KMS-11 (cell line): ENCODE measurements around the gene MED10.

ENCODE experiments used
- H2AFZ ChIP-seq: fragments of 200-600 bp; sonication (generic); 2 replicates; pipeline ENCODE4 v1.6.1; 2016; ENCODE audit warnings: antibody characterized with exemption, mixed run types, low read depth
- H3K27ac ChIP-seq: fragments of 200-600 bp; sonication (generic); 2 replicates; pipeline ENCODE4 v1.6.1; 2016; ENCODE audit warnings: mild to moderate bottlenecking, mixed run types
- H3K27me3 ChIP-seq: fragments of 200-600 bp; sonication (generic); 2 replicates; pipeline ENCODE4 v1.6.1; 2017; ENCODE audit warnings: mild to moderate bottlenecking, low read depth, mixed run types, moderate library complexity; ENCODE audit not compliant: insufficient read depth
- H3K36me3 ChIP-seq: fragments of 200-600 bp; sonication (generic); 2 replicates; pipeline ENCODE4 v1.6.1; 2017; ENCODE audit warnings: mild to moderate bottlenecking, mixed run types; ENCODE audit not compliant: insufficient read depth
- H3K4me1 ChIP-seq: fragments of 200-600 bp; sonication (generic); 2 replicates; pipeline ENCODE4 v1.6.1; 2016; ENCODE audit warnings: mild to moderate bottlenecking, low read depth, mixed run types; ENCODE audit not compliant: poor library complexity, severe bottlenecking
- H3K4me2 ChIP-seq: fragments of 200-600 bp; sonication (generic); 2 replicates; pipeline ENCODE4 v1.7.0; 2016; ENCODE audit warnings: mild to moderate bottlenecking, mixed run types
- H3K4me3 ChIP-seq: fragments of 200-600 bp; sonication (generic); IDR thresholded peaks from 2 replicates; pipeline ENCODE4 v1.6.1; 2017; ENCODE audit warnings: low read depth, low read length, mixed read lengths; ENCODE audit not compliant: insufficient read depth
- H3K79me2 ChIP-seq: fragments of 200-600 bp; sonication (generic); 2 replicates; pipeline ENCODE4 v1.6.1; 2016; ENCODE audit warnings: low read depth, mixed run types; ENCODE audit not compliant: insufficient read depth
- H3K9ac ChIP-seq: fragments of 200-600 bp; sonication (generic); 2 replicates; pipeline ENCODE4 v1.6.1; 2016; ENCODE audit warnings: mild to moderate bottlenecking, mixed run types
- H4K20me1 ChIP-seq: fragments of 200-600 bp; sonication (generic); 2 replicates; pipeline ENCODE4 v1.6.1; 2016; ENCODE audit warnings: mild to moderate bottlenecking, mixed run types; ENCODE audit not compliant: insufficient read depth
- TF ChIP-seq, protein P1 (sequence below): fragments of 200-600 bp; sonication (generic); conservative IDR thresholded peaks from 2 replicates; pipeline ENCODE4 v1.6.1; 2017; ENCODE audit warnings: low read depth, mild to moderate bottlenecking, antibody characterized with exemption, low read length, moderate library complexity, mixed read lengths

MED10 gene

GRCh38 chr5:6350277-6351090 is 27.9 kb downstream of the MED10 start:
- Histone ChIP-seq H4K20me1 (no peaks in the 10 kb centered on the region), H3K4me2 (no peak overlapping the region), H3K36me3 (no peaks in the 10 kb centered on the region), H3K4me1 (no peaks in the 10 kb centered on the region), H3K9ac (no peak overlapping the region), H3K27me3 (no peaks in the 10 kb centered on the region), H3K79me2 (no peaks in the 10 kb centered on the region), H2AFZ (no peak overlapping the region), H3K4me3 (no peak overlapping the region), H3K27ac (no peak overlapping the region)
- TF ChIP-seq, protein P1, sequence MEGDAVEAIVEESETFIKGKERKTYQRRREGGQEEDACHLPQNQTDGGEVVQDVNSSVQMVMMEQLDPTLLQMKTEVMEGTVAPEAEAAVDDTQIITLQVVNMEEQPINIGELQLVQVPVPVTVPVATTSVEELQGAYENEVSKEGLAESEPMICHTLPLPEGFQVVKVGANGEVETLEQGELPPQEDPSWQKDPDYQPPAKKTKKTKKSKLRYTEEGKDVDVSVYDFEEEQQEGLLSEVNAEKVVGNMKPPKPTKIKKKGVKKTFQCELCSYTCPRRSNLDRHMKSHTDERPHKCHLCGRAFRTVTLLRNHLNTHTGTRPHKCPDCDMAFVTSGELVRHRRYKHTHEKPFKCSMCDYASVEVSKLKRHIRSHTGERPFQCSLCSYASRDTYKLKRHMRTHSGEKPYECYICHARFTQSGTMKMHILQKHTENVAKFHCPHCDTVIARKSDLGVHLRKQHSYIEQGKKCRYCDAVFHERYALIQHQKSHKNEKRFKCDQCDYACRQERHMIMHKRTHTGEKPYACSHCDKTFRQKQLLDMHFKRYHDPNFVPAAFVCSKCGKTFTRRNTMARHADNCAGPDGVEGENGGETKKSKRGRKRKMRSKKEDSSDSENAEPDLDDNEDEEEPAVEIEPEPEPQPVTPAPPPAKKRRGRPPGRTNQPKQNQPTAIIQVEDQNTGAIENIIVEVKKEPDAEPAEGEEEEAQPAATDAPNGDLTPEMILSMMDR = no peak

DNA sequence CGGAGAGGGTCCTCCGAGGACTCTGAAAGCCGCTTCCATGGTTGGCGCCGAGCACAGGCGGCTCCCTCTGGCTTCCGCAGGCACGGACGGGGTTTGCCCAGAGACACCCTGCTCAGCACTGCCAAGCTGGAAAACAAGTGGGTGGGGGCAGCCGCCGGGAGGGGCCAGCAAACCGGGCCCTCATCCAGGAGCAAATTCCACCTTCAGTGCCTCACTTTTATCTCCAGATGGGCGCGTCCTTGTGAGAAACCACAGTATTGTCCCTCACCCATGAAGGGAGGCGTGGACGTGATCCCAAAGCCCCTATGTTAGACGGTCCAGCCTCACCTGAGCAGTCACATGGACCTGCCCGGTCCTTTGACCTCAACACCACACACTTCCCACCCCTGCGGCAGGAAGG is 29.0 kb downstream of the MED10 start:
- Histone ChIP-seq H3K9ac (no peak overlapping the region), H3K27ac (no peak overlapping the region), H3K27me3 (no peaks in the 10 kb centered on the region), H2AFZ (no peak overlapping the region), H3K4me3 (no peak overlapping the region), H4K20me1 (no peaks in the 10 kb centered on the region), H3K4me2 (no peak overlapping the region), H3K36me3 (no peaks in the 10 kb centered on the region), H3K4me1 (no peaks in the 10 kb centered on the region), H3K79me2 (no peaks in the 10 kb centered on the region)
- TF ChIP-seq, protein P1 = no peak

DNA sequence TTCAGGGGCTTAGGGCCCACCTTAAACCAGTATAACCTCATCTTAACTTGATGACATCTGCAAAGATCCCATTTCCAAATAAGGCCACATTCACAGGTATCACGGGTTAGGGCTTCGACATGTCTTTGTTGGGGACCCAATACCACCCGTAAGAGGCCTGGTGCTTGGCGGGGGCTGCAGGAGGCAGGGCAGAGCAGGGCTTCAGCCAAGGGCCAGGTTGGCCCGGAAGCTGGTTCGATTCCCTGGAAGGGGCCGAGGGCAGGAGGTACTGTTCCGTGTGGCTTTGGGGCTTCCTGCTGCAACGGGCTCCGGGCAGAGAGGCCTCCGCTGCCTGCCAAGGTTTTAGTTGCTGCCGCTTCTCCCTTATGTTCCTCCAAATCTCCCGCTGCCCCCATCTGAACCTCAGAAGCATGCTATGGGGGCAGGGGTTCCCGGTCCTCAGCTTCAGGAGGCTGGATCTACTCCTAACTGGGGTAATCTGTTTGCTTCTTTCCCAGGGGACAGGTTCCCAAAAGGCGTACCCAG is 29.8 kb downstream of the MED10 start:
- no peaks in the 10 kb centered on the region for H3K4me1 ChIP-seq
- H3K79me2 ChIP-seq = no peaks in the 10 kb centered on the region
- no peak overlapping the region for H3K9ac ChIP-seq
- no peak overlapping the region for H2AFZ ChIP-seq
- TF ChIP-seq, protein P1 = no peak
- H3K27ac ChIP-seq = no peak overlapping the region
- no peaks in the 10 kb centered on the region for H4K20me1 ChIP-seq
- no peak overlapping the region for H3K4me2 ChIP-seq
- H3K4me3 ChIP-seq = no peak overlapping the region
- H3K36me3 ChIP-seq = no peaks in the 10 kb centered on the region
- H3K27me3 ChIP-seq = no peaks in the 10 kb centered on the region

- Histone ChIP-seq H4K20me1 (no peaks in the 10 kb centered on the region), H3K36me3 (no peaks in the 10 kb centered on the region), H3K27me3 (no peaks in the 10 kb centered on the region), H2AFZ (no peak overlapping the region), H3K4me3 (no peak overlapping the region), H3K9ac (no peak overlapping the region), H3K4me1 (no peaks in the 10 kb centered on the region), H3K27ac (no peak overlapping the region), H3K4me2 (no peak overlapping the region), H3K79me2 (no peaks in the 10 kb centered on the region)
- TF ChIP-seq, protein P1 = no peak
Measured at GRCh38 chr5:6347673-6348072, 30.7 kb downstream of the MED10 start.
